ENCODE data around the gene ASB10. TPM values are rescaled to one million over a fixed set of nuclear protein-coding genes. Genes with fewer than 3 reads are reported as not detected.
A peak's percentile ranks its signal among the peaks of the same experiment; 100 is the strongest.

ASB10 gene
- total RNA-seq, 3 donors from 2014 or later (not counting 1 experiment from before 2014, with no cell fraction given): not detected

DNA sequence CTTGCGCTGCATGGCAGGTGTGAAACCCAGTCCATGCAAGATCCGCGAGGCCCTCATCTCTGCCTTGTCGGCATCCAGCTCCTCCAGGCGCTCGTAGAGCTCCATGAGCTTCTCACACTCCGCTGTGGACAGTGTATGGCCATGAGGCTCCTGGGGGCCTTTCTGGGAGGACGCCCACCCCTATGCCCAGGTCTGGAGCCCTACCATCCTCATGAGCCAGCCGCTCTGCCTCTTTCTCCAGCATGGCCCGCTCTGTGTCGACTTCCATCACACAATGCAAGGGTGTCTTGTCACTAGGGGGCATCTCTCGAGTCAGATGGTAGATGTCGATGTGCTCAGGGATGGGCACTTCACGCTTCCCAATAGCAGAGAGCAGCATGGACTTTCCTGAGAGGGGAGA lies 36.7 kb upstream of the ASB10 start:
- H3K9me3 Mint-ChIP-seq: no peaks in the 10 kb centered on the region
- TF ChIP-seq, protein P1, sequence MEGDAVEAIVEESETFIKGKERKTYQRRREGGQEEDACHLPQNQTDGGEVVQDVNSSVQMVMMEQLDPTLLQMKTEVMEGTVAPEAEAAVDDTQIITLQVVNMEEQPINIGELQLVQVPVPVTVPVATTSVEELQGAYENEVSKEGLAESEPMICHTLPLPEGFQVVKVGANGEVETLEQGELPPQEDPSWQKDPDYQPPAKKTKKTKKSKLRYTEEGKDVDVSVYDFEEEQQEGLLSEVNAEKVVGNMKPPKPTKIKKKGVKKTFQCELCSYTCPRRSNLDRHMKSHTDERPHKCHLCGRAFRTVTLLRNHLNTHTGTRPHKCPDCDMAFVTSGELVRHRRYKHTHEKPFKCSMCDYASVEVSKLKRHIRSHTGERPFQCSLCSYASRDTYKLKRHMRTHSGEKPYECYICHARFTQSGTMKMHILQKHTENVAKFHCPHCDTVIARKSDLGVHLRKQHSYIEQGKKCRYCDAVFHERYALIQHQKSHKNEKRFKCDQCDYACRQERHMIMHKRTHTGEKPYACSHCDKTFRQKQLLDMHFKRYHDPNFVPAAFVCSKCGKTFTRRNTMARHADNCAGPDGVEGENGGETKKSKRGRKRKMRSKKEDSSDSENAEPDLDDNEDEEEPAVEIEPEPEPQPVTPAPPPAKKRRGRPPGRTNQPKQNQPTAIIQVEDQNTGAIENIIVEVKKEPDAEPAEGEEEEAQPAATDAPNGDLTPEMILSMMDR (IDR thresholded peaks at IDR 0.05): no peak
- peaks cover 49% of the 10 kb centered on the region for H3K36me3 ChIP-seq (ENCODE audit: control insufficient read depth, insufficient read depth, low read length)
- peak overlapping the region in 1 of 2 donors; percentile 37 for H3K27ac Mint-ChIP-seq
- WGBS (ENCODE audit: insufficient coverage): 98% methylated on average over 14 of the region's 14 CpGs
- H3K4me3 Mint-ChIP-seq: no peak overlapping the region
- no peak overlapping the region for H3K27ac ChIP-seq (ENCODE audit: low read length)
- DNase-seq (no peak), ATAC-seq (no peak)
- H3K27me3 ChIP-seq (ENCODE audit: control insufficient read depth, insufficient read depth, low read length): no peaks in the 10 kb centered on the region
- H3K27me3 Mint-ChIP-seq (ENCODE audit: low read depth in 2 of 2): no peaks in the 10 kb centered on the region
- intact Hi-C loops (cut with micrococcal nuclease): no loop called here
- H3K4me1 Mint-ChIP-seq: peaks cover 22 to 28% of the 10 kb centered on the region in 2 donors
- no peak overlapping the region for H3K4me3 ChIP-seq (ENCODE audit: low read length)
- peaks cover 22% of the 10 kb centered on the region for H3K4me1 ChIP-seq (ENCODE audit: control insufficient read depth, insufficient read depth, low read length)
- H3K36me3 Mint-ChIP-seq: peaks cover 7% of the 10 kb centered on the region
- H3K9me3 ChIP-seq (ENCODE audit: control insufficient read depth, insufficient read depth, low read length): no peaks in the 10 kb centered on the region

DNA sequence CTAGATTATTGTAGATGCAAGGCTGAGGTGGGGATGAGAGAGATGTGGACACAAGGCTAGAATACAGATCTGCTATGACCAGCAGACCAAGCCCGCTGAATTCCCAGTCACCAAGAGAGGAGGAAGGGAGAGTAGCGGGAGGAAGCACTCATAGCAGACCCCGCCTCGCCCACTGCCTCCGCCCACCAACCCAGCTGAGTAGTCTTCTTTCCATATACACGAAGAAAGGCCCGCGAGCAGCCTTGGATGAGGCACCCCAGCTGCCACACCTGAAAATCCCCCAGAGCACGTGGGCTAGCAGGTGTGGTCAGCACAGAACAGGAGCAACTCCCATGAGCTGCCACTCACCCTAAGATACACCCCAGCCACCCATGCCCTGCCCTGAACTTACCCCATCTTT lies 31.1 kb upstream of the ASB10 start:
- Histone ChIP-seq H3K9me3 (ENCODE audit: control insufficient read depth, insufficient read depth, low read length) (no peaks in the 10 kb centered on the region), H3K4me3 (ENCODE audit: low read length) (no peak overlapping the region), H3K36me3 (ENCODE audit: control insufficient read depth, insufficient read depth, low read length) (peaks cover 84% of the 10 kb centered on the region), H3K4me1 (ENCODE audit: control insufficient read depth, insufficient read depth, low read length) (no peaks in the 10 kb centered on the region), H3K27me3 (ENCODE audit: control insufficient read depth, insufficient read depth, low read length) (no peaks in the 10 kb centered on the region), H3K27ac (ENCODE audit: low read length) (no peak overlapping the region)
- Mint-ChIP-seq H3K27me3 (ENCODE audit: low read depth in 2 of 2) (no peaks in the 10 kb centered on the region), H3K4me1 (no peaks in the 10 kb centered on the region), H3K9me3 (no peaks in the 10 kb centered on the region), H3K36me3 (peaks cover 16% of the 10 kb centered on the region), H3K27ac (no peak overlapping the region), H3K4me3 (no peak overlapping the region)
- TF ChIP-seq, protein P1 (IDR thresholded peaks at IDR 0.05): no peak
- intact Hi-C loops (cut with micrococcal nuclease): no loop called here
- ATAC-seq (no peak), DNase-seq (no peak)
- 93% methylated on average over 9 of the region's 9 CpGs for WGBS (ENCODE audit: insufficient coverage)

DNA sequence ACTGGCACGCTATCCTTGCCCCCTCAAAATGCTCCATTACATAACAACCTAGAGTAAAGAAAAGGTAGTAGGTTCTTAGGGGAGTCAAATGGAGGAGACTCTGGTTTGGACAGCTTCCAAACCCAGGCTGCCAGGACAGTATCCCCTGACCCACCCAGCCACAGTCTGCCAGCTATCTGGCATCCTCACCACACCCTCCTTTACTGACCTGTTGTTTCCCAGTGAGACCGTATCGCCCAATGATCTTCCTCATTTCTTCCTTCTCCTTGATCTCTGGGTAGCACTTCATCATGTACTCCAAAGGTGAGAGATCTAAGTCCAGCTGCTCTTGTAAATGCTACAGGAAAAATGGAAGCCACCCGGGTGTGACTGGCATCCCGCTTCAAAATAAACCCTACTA lies 28.3 kb upstream of the ASB10 start:
- Histone ChIP-seq H3K27me3 (ENCODE audit: control insufficient read depth, insufficient read depth, low read length) (no peaks in the 10 kb centered on the region), H3K4me3 (ENCODE audit: low read length) (no peak overlapping the region), H3K9me3 (ENCODE audit: control insufficient read depth, insufficient read depth, low read length) (no peaks in the 10 kb centered on the region), H3K27ac (ENCODE audit: low read length) (no peak overlapping the region), H3K4me1 (ENCODE audit: control insufficient read depth, insufficient read depth, low read length) (no peaks in the 10 kb centered on the region), H3K36me3 (ENCODE audit: control insufficient read depth, insufficient read depth, low read length) (peaks cover 64% of the 10 kb centered on the region)
- H3K36me3 Mint-ChIP-seq: peaks cover 16% of the 10 kb centered on the region
- no peak overlapping the region for H3K4me3 Mint-ChIP-seq
- 97% methylated on average over 4 of the region's 5 CpGs for WGBS (ENCODE audit: insufficient coverage)
- H3K4me1 Mint-ChIP-seq: no peaks in the 10 kb centered on the region
- no peaks in the 10 kb centered on the region for H3K9me3 Mint-ChIP-seq
- no peak for ATAC-seq
- H3K27me3 Mint-ChIP-seq (ENCODE audit: low read depth in 2 of 2): no peaks in the 10 kb centered on the region
- H3K27ac Mint-ChIP-seq: no peak overlapping the region
- TF ChIP-seq, protein P1 (IDR thresholded peaks at IDR 0.05): no peak
- intact Hi-C loops (cut with micrococcal nuclease): no loop called here
- DNase-seq: no peak

DNA sequence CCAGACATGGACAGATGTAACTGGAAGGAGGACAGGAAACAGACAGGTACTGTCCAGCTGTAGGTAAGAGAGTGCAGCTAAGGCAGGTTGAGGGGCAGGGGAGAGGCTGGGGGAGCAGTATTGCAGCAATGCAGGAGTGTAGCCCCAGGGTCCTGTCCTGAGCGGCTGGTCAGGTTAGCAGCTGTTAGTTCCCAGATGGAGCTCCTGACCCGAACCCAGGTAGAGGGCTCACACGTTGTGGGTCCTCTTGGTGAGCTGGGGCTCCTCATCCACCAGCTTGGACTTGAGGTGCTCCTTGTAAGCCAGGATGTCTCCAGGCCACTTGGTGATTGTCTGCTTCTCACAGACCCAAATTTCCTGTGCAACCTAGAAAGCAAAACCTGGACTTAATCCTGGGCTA lies 26.8 kb upstream of the ASB10 start:
- Histone ChIP-seq H3K36me3 (ENCODE audit: control insufficient read depth, insufficient read depth, low read length) (peaks cover 54% of the 10 kb centered on the region), H3K4me3 (ENCODE audit: low read length) (no peak overlapping the region), H3K27ac (ENCODE audit: low read length) (no peak overlapping the region), H3K4me1 (ENCODE audit: control insufficient read depth, insufficient read depth, low read length) (no peaks in the 10 kb centered on the region), H3K27me3 (ENCODE audit: control insufficient read depth, insufficient read depth, low read length) (no peaks in the 10 kb centered on the region), H3K9me3 (ENCODE audit: control insufficient read depth, insufficient read depth, low read length) (no peaks in the 10 kb centered on the region)
- Mint-ChIP-seq H3K9me3 (no peaks in the 10 kb centered on the region), H3K27ac (no peak overlapping the region), H3K36me3 (peaks cover 11% of the 10 kb centered on the region), H3K27me3 (ENCODE audit: low read depth in 2 of 2) (no peaks in the 10 kb centered on the region), H3K4me1 (no peaks in the 10 kb centered on the region), H3K4me3 (no peak overlapping the region)
- ATAC-seq (no peak), DNase-seq (no peak)
- intact Hi-C loops (cut with micrococcal nuclease): no loop called here
- TF ChIP-seq, protein P1 (IDR thresholded peaks at IDR 0.05): no peak
- 95% methylated on average over 3 of the region's 3 CpGs for WGBS (ENCODE audit: insufficient coverage)

Measured in natural killer cell (primary cell).